HUES64 (cell line): ENCODE data around the gene FAM193A.
"Not testable (repeated sequence)": the region's sequence is repeated elsewhere in the genome, so short reads cannot be mapped to it uniquely, and the experiment has no call there.

Experiments
- H3K27ac ChIP-seq: 2 replicates; pipeline ENCODE4 v1.7.0; 2013; ENCODE audit warnings: low read depth, low read length, inconsistent platforms
- H3K27me3 ChIP-seq: 2 replicates; pipeline ENCODE4 v1.6.1; 2013; ENCODE audit warnings: mild to moderate bottlenecking, low read length; ENCODE audit not compliant: insufficient read depth
- H3K36me3 ChIP-seq: 2 replicates; pipeline ENCODE4 v1.6.1; 2013; ENCODE audit warnings: mild to moderate bottlenecking, low read length; ENCODE audit not compliant: insufficient read depth
- H3K4me1 ChIP-seq: 2 replicates; pipeline ENCODE4 v1.6.1; 2013; ENCODE audit warnings: mild to moderate bottlenecking, low read length, moderate library complexity; ENCODE audit not compliant: insufficient read depth
- H3K4me3 ChIP-seq: 2 replicates; pipeline ENCODE4 v1.5.1; 2013; ENCODE audit warnings: mild to moderate bottlenecking, low read length, moderate library complexity
- H3K9ac ChIP-seq: 2 replicates; pipeline ENCODE4 v1.6.1; 2013; ENCODE audit warnings: mild to moderate bottlenecking, low read depth, low read length
- H3K9me3 ChIP-seq: 2 replicates; pipeline ENCODE4 v1.6.1; 2013; ENCODE audit warnings: low read depth, low read length; ENCODE audit not compliant: insufficient read depth
- WGBS: fragments of 150-250, 120-280 bp; methylation state at CpG from one replicate; pipeline ENCODE4 v1.1.7; 2013; ENCODE audit warnings: missing lambda C conversion rate; 5-methylcytosine and 5-hydroxymethylcytosine counted together

Gene FAM193A

GRCh38 chr4:2636994-2637393 lies 100.5 kb downstream of the FAM193A start:
- 98% methylated on average over 5 of the region's 5 CpGs for WGBS
- H3K9ac ChIP-seq, H3K27ac ChIP-seq, H3K9me3 ChIP-seq, H3K4me3 ChIP-seq, H3K27me3 ChIP-seq, H3K4me1 ChIP-seq: not testable (repeated sequence)
- peaks cover 74% of the 10 kb centered on the region for H3K36me3 ChIP-seq

GRCh38 chr4:2637956-2638552 lies 101.6 kb downstream of the FAM193A start:
- 95% methylated on average over 9 of the region's 9 CpGs for WGBS
- Histone ChIP-seq H3K36me3 (peaks cover 72% of the 10 kb centered on the region), H3K9ac (no peak overlapping the region), H3K9me3 (no peaks in the 10 kb centered on the region), H3K27ac (no peak overlapping the region), H3K4me1 (no peaks in the 10 kb centered on the region), H3K27me3 (no peaks in the 10 kb centered on the region), H3K4me3 (no peak overlapping the region)

GRCh38 chr4:2638730-2639129 lies 102.3 kb downstream of the FAM193A start:
- Histone ChIP-seq H3K4me1 (no peaks in the 10 kb centered on the region), H3K9ac (no peak overlapping the region), H3K27ac (no peak overlapping the region), H3K9me3 (no peaks in the 10 kb centered on the region), H3K4me3 (no peak overlapping the region), H3K36me3 (peaks cover 79% of the 10 kb centered on the region), H3K27me3 (no peaks in the 10 kb centered on the region)
- WGBS = 98% methylated on average over 7 of the region's 7 CpGs

- Histone ChIP-seq H3K4me3 (no peak overlapping the region), H3K9ac (no peak overlapping the region), H3K4me1 (no peaks in the 10 kb centered on the region), H3K9me3 (no peaks in the 10 kb centered on the region), H3K27me3 (no peaks in the 10 kb centered on the region), H3K36me3 (peaks cover 77% of the 10 kb centered on the region), H3K27ac (no peak overlapping the region)
- WGBS = 92% methylated on average over 7 of the region's 7 CpGs
These were observed 106.5 kb downstream of the FAM193A start for GRCh38 chr4:2642968-2643367.

- H3K4me3 ChIP-seq = no peak overlapping the region
- H3K27ac ChIP-seq = no peak overlapping the region
- H3K9ac ChIP-seq = no peak overlapping the region
- no peaks in the 10 kb centered on the region for H3K9me3 ChIP-seq
- H3K36me3 ChIP-seq = peaks cover 78% of the 10 kb centered on the region
- H3K27me3 ChIP-seq = no peaks in the 10 kb centered on the region
- H3K4me1 ChIP-seq = no peaks in the 10 kb centered on the region
- WGBS = 84% methylated on average over 5 of the region's 5 CpGs
These were observed 107.1 kb downstream of the FAM193A start for GRCh38 chr4:2643555-2643954.

GRCh38 chr4:2646396-2647149 lies 110.1 kb downstream of the FAM193A start:
- 97% methylated on average over 22 of the region's 22 CpGs for WGBS
- H3K36me3 ChIP-seq = peaks cover 77% of the 10 kb centered on the region
- H3K9ac ChIP-seq = no peak overlapping the region
- no peaks in the 10 kb centered on the region for H3K9me3 ChIP-seq
- no peak overlapping the region for H3K27ac ChIP-seq
- no peak overlapping the region for H3K4me3 ChIP-seq
- no peaks in the 10 kb centered on the region for H3K4me1 ChIP-seq
- no peaks in the 10 kb centered on the region for H3K27me3 ChIP-seq

GRCh38 chr4:2647403-2648158 lies 111.1 kb downstream of the FAM193A start:
- peaks cover 76% of the 10 kb centered on the region for H3K36me3 ChIP-seq

GRCh38 chr4:2648159-2648814 lies 111.8 kb downstream of the FAM193A start:
- Histone ChIP-seq H3K27me3 (no peaks in the 10 kb centered on the region), H3K9ac (no peak overlapping the region), H3K4me3 (no peak overlapping the region), H3K4me1 (no peaks in the 10 kb centered on the region), H3K27ac (no peak overlapping the region), H3K36me3 (peaks cover 71% of the 10 kb centered on the region), H3K9me3 (no peaks in the 10 kb centered on the region)
- WGBS = 93% methylated on average over 9 of the region's 9 CpGs

More at GRCh38 chr4:2647403-2648158, 111.1 kb downstream of the FAM193A start:
- no peaks in the 10 kb centered on the region for H3K27me3 ChIP-seq
- H3K9ac ChIP-seq = no peak overlapping the region
- H3K27ac ChIP-seq = no peak overlapping the region
- H3K9me3 ChIP-seq = no peaks in the 10 kb centered on the region
- no peaks in the 10 kb centered on the region for H3K4me1 ChIP-seq
- no peak overlapping the region for H3K4me3 ChIP-seq
- 95% methylated on average over 10 of the region's 10 CpGs for WGBS

- no peaks in the 10 kb centered on the region for H3K4me1 ChIP-seq
- 97% methylated on average over 5 of the region's 5 CpGs for WGBS
- no peaks in the 10 kb centered on the region for H3K27me3 ChIP-seq
- no peak overlapping the region for H3K27ac ChIP-seq
- H3K9ac ChIP-seq = no peak overlapping the region
- H3K4me3 ChIP-seq = no peak overlapping the region
- peaks cover 65% of the 10 kb centered on the region for H3K36me3 ChIP-seq
- no peaks in the 10 kb centered on the region for H3K9me3 ChIP-seq
These were observed 113.2 kb downstream of the FAM193A start for GRCh38 chr4:2649604-2650114.

- Histone ChIP-seq H3K9me3 (no peaks in the 10 kb centered on the region), H3K4me1 (no peaks in the 10 kb centered on the region), H3K27me3 (no peaks in the 10 kb centered on the region), H3K27ac (no peak overlapping the region), H3K4me3 (no peak overlapping the region), H3K9ac (no peak overlapping the region), H3K36me3 (peaks cover 65% of the 10 kb centered on the region)
- WGBS = 94% methylated on average over 13 of the region's 13 CpGs
These were observed 113.8 kb downstream of the FAM193A start for GRCh38 chr4:2650276-2650675.

GRCh38 chr4:2651546-2651945 lies 115.1 kb downstream of the FAM193A start:
- Histone ChIP-seq H3K36me3 (peaks cover 70% of the 10 kb centered on the region), H3K27ac (no peak overlapping the region), H3K9me3 (no peaks in the 10 kb centered on the region), H3K27me3 (no peaks in the 10 kb centered on the region), H3K4me3 (no peak overlapping the region), H3K4me1 (no peaks in the 10 kb centered on the region), H3K9ac (no peak overlapping the region)
- 95% methylated on average over 10 of the region's 10 CpGs for WGBS
